ENCODE results near the gene PLSCR4.

PLSCR4 gene

GRCh38 chr3:146279013-146279412 is 28.1 kb upstream of the PLSCR4 start:
- DNase-seq: no peak
- Histone ChIP-seq H3K4me3 (ENCODE audit: low read depth, low read length) (no peak overlapping the region), H3K36me3 (no peaks in the 10 kb centered on the region), H3K9me3 (ENCODE audit: severe bottlenecking) (no peaks in the 10 kb centered on the region), H3K27me3 (ENCODE audit: insufficient read depth, low read depth, severe bottlenecking) (no peaks in the 10 kb centered on the region), H3K27ac (no peak overlapping the region)
- TF ChIP-seq CTCF (IDR thresholded peaks at IDR 0.05; ENCODE audit: low read depth, low read length): no peak

- no peaks in the 10 kb centered on the region for H3K36me3 ChIP-seq
- no peak for TF ChIP-seq CTCF (IDR thresholded peaks at IDR 0.05; ENCODE audit: low read depth, low read length)
- no peak for DNase-seq
- no peak overlapping the region for H3K27ac ChIP-seq
- no peaks in the 10 kb centered on the region for H3K9me3 ChIP-seq (ENCODE audit: severe bottlenecking)
- no peak overlapping the region for H3K4me3 ChIP-seq (ENCODE audit: low read depth, low read length)
- H3K27me3 ChIP-seq (ENCODE audit: insufficient read depth, low read depth, severe bottlenecking): no peaks in the 10 kb centered on the region
These were observed 27.2 kb upstream of the PLSCR4 start for GRCh38 chr3:146277953-146278631.

GRCh38 chr3:146275476-146275875 is 24.6 kb upstream of the PLSCR4 start:
- TF ChIP-seq CTCF (IDR thresholded peaks at IDR 0.05; ENCODE audit: low read depth, low read length): no peak
- no peaks in the 10 kb centered on the region for H3K27me3 ChIP-seq (ENCODE audit: insufficient read depth, low read depth, severe bottlenecking)

GRCh38 chr3:146274833-146275232 is 23.9 kb upstream of the PLSCR4 start:
- no peaks in the 10 kb centered on the region for H3K27me3 ChIP-seq (ENCODE audit: insufficient read depth, low read depth, severe bottlenecking)
- TF ChIP-seq CTCF (IDR thresholded peaks at IDR 0.05; ENCODE audit: low read depth, low read length): no peak
- DNase-seq: no peak
- H3K4me3 ChIP-seq (ENCODE audit: low read depth, low read length): no peak overlapping the region
- H3K36me3 ChIP-seq: no peaks in the 10 kb centered on the region
- no peaks in the 10 kb centered on the region for H3K9me3 ChIP-seq (ENCODE audit: severe bottlenecking)
- H3K27ac ChIP-seq: no peak overlapping the region

More at GRCh38 chr3:146275476-146275875, 24.6 kb upstream of the PLSCR4 start:
- no peaks in the 10 kb centered on the region for H3K36me3 ChIP-seq
- no peak overlapping the region for H3K4me3 ChIP-seq (ENCODE audit: low read depth, low read length)
- no peaks in the 10 kb centered on the region for H3K9me3 ChIP-seq (ENCODE audit: severe bottlenecking)
- no peak overlapping the region for H3K27ac ChIP-seq
- no peak for DNase-seq

GRCh38 chr3:146273721-146274407 is 23.0 kb upstream of the PLSCR4 start:
- Histone ChIP-seq H3K27ac (no peak overlapping the region), H3K27me3 (ENCODE audit: insufficient read depth, low read depth, severe bottlenecking) (no peaks in the 10 kb centered on the region), H3K4me3 (ENCODE audit: low read depth, low read length) (no peak overlapping the region), H3K9me3 (ENCODE audit: severe bottlenecking) (no peaks in the 10 kb centered on the region), H3K36me3 (no peaks in the 10 kb centered on the region)
- TF ChIP-seq CTCF (IDR thresholded peaks at IDR 0.05; ENCODE audit: low read depth, low read length): no peak
- DNase-seq: no peak

Data from WERI-Rb-1 (cell line).